Esophagus squamous epithelium (tissue), 4 donors: Measurements from ENCODE around the gene MTOR.

ENCODE experiments used
- CTCF ChIP-seq, 6 experiments: fragments of 450-650 bp in 4 of 6; fragments of 200-600 bp in 2 of 6; sonication (generic) in 2 of 6; IDR thresholded peaks; one replicate each; pipeline ENCODE4 v1.5.1; 2016 to 2019; ENCODE audit warnings: antibody characterized with exemption in 6 of 6, mild to moderate bottlenecking in 4 of 6, moderate library complexity in 4 of 6
- POLR2A ChIP-seq, 4 donors: fragments of 450-650 bp; IDR thresholded peaks; one replicate each; pipeline ENCODE4 v1.6.1; 2017; ENCODE audit warnings: antibody characterized with exemption in 4 of 4, mild to moderate bottlenecking in 4 of 4, moderate library complexity in 3 of 4

- TF ChIP-seq POLR2A (IDR thresholded peaks at IDR 0.05) (no peak), CTCF (IDR thresholded peaks at IDR 0.05) (no peak)
Observed at GRCh38 chr1:11207898-11208611, 54.3 kb downstream of the MTOR start.
